ENCODE measurements around the gene USP6NL. TPM values are rescaled to one million over a fixed set of nuclear protein-coding genes. Genes with fewer than 3 reads are reported as not detected.
A peak's percentile ranks its signal among the peaks of the same experiment; 100 is the strongest.

The USP6NL gene
- total RNA-seq, 1 experiment from 2014 or later = 15.2 TPM

GRCh38 chr10:11454958-11455566 lies 156.4 kb downstream of the USP6NL start:
- DNase-seq = peak in 1 of 2 experiments; percentile 52
- no peak overlapping the region for H3K4me3 ChIP-seq
- no peak overlapping the region for H3K27ac ChIP-seq
- no peaks in the 10 kb centered on the region for H3K36me3 ChIP-seq
- no peaks in the 10 kb centered on the region for H3K9me3 ChIP-seq (replicated peaks)
- no peaks in the 10 kb centered on the region for H3K4me1 ChIP-seq
- H3K27me3 ChIP-seq = no peaks in the 10 kb centered on the region

DNA sequence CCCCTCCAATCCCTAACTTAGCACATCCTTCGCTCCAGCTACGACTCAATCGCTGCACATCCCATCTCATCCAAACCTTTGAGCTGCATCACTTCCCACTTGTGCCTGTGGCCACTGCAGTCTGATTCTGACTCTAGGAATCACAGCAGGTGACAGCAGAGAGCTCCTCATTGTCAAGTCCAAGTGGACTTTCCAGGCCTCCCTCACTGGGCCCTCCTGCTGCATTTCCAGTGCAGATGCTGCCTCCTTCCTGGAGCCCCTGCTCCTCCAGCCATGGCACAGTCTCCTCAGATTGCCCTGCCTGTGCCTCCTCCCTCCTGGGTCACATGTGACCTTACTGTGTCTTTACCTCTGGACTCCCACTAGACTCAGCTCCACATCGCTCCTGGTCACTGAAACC lies 157.3 kb downstream of the USP6NL start:
- H3K4me3 ChIP-seq = no peak overlapping the region
- H3K36me3 ChIP-seq = no peaks in the 10 kb centered on the region
- no peaks in the 10 kb centered on the region for H3K4me1 ChIP-seq
- no peaks in the 10 kb centered on the region for H3K9me3 ChIP-seq (replicated peaks)
- H3K27me3 ChIP-seq = no peaks in the 10 kb centered on the region
- DNase-seq = no peak
- no peak overlapping the region for H3K27ac ChIP-seq

DNA sequence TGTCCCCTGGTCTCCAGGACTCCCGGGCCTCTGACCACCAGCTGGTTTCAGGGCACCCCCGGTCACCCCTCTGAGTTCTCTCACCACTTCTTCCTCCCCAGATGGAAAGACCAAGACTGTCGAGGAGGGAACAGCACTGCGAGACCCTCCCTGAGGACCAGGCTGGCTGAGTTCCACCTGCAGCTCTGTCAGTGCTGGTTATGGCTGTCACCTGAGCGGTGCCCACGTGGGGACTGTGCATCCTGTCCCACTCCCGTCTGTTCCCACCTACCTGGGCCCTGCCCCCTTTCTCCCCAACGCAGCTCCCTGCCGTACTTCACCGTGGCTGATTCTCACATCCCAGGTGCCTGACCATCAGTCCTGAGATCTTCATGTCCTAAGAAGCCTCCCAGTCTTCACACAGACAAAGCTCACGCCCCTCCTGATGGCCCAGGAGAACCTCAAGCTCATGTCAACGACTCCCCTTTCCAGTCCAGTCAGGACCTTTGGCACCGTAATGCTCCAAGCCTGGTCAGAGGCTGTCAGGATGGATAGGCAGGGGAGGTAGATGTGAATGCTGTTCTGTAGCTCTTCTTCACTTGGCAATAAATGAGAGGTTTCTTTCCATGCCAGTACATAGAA lies 159.7 kb downstream of the USP6NL start:
- Histone ChIP-seq H3K27ac (no peak overlapping the region), H3K27me3 (no peaks in the 10 kb centered on the region), H3K9me3 (replicated peaks) (no peaks in the 10 kb centered on the region), H3K4me1 (no peaks in the 10 kb centered on the region), H3K4me3 (no peak overlapping the region), H3K36me3 (no peaks in the 10 kb centered on the region)
- no peak for DNase-seq

DNA sequence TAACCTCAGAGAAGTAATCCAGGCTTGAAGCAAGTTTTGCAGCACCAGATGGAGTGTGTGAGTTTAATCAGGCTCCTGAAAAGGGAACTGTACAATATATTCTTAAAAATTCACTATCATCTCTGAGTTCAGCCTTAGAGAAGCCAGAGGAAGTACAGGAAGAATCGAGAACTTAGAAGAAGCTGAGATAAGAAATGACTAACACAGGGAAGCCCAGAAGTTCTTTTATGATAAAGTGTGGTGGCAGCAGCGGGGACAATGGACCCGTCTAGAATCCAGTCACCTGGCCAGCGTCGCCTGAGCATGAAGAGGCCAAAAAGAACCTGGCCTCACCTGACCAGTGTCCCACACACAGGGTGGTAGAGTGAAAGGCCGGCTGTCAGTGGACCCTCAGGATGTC lies 161.0 kb downstream of the USP6NL start:
- H3K9me3 ChIP-seq (replicated peaks) = no peaks in the 10 kb centered on the region
- no peak overlapping the region for H3K27ac ChIP-seq
- no peaks in the 10 kb centered on the region for H3K4me1 ChIP-seq

DNA sequence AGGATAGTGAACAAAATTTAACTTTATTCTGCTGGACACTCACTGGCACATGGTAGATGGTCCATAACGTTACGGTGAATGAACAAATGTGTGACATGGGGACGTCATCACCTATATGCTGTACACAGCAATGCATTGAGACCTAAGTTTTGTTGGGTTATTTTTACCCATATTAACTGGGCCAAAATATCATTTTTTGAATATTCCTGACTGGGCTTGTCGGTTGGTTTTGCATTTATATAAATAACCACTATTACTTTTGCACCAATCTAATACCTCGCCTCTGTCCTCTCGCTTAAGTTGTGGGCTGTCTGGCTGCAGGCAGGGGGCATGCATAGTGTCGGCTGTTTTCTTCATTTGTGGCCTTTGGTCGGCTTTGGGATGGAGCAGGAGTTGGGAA lies 161.7 kb downstream of the USP6NL start:
- Histone ChIP-seq H3K36me3 (no peaks in the 10 kb centered on the region), H3K27me3 (no peaks in the 10 kb centered on the region)
- no peak for DNase-seq

More for the DNA sequence above, 161.0 kb downstream of the USP6NL start:
- Histone ChIP-seq H3K4me3 (no peak overlapping the region), H3K27me3 (no peaks in the 10 kb centered on the region), H3K36me3 (no peaks in the 10 kb centered on the region)
- no peak for DNase-seq

GRCh38 chr10:11448545-11449244 lies 162.8 kb downstream of the USP6NL start:
- DNase-seq = no peak
- Histone ChIP-seq H3K27ac (no peak overlapping the region), H3K4me3 (no peak overlapping the region), H3K27me3 (no peaks in the 10 kb centered on the region), H3K9me3 (replicated peaks) (no peaks in the 10 kb centered on the region), H3K4me1 (no peaks in the 10 kb centered on the region), H3K36me3 (no peaks in the 10 kb centered on the region)

More for the DNA sequence above, 161.7 kb downstream of the USP6NL start:
- Histone ChIP-seq H3K4me1 (no peaks in the 10 kb centered on the region), H3K4me3 (no peak overlapping the region), H3K27ac (no peak overlapping the region), H3K9me3 (replicated peaks) (no peaks in the 10 kb centered on the region)

GRCh38 chr10:11448190-11448544 lies 163.3 kb downstream of the USP6NL start:
- Histone ChIP-seq H3K9me3 (replicated peaks) (no peaks in the 10 kb centered on the region), H3K36me3 (no peaks in the 10 kb centered on the region), H3K4me1 (no peaks in the 10 kb centered on the region), H3K27ac (no peak overlapping the region), H3K4me3 (no peak overlapping the region), H3K27me3 (no peaks in the 10 kb centered on the region)
- peak in 1 of 2 experiments; percentile 36 for DNase-seq

GRCh38 chr10:11447586-11447985 lies 163.9 kb downstream of the USP6NL start:
- Histone ChIP-seq H3K36me3 (no peaks in the 10 kb centered on the region), H3K9me3 (replicated peaks) (no peaks in the 10 kb centered on the region), H3K27ac (no peak overlapping the region), H3K4me1 (no peaks in the 10 kb centered on the region), H3K4me3 (no peak overlapping the region), H3K27me3 (no peaks in the 10 kb centered on the region)
- no peak for DNase-seq

DNA sequence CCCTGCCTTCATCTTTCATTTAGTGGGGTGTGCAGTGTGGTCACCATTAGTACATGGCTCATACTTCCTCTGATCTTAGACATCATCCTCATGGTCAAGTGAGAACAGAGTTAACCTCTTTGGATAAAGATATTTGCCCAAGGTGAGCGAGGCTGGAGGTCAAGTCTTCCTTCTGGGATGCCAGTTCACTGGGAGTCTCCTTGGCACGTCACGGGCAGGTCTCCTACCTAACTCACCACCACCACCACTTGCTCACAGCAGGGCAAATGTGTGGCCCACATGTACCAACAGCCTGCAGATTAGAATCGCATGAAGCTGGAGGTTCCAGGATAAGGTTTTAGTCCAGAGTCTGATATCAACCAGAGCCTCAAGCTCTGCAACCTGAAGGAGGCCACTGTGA lies 164.6 kb downstream of the USP6NL start:
- no peaks in the 10 kb centered on the region for H3K36me3 ChIP-seq
- H3K9me3 ChIP-seq (replicated peaks) = no peaks in the 10 kb centered on the region
- H3K4me3 ChIP-seq = no peak overlapping the region
- H3K27ac ChIP-seq = no peak overlapping the region
- H3K4me1 ChIP-seq = no peaks in the 10 kb centered on the region
- H3K27me3 ChIP-seq = no peaks in the 10 kb centered on the region
- DNase-seq = no peak

DNA sequence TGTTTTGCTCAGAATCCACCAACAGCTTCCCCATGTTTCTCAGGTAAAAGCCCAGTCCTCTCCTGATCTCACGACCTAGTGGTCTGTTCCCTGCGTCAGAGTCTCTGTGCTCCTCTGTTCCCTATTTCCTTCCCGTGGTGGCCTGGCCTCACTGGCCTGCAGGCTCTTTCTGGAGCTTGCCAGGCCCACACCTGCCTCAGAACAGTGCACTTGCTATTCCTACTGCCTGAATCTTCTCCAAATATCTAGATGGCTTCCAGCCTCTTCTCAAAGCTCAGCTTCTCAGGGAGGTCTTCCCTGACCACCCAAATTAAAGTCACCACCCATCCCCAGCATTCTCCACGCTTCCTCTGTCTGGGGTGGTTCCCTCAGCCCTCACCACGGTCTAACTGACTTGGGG lies 165.3 kb downstream of the USP6NL start:
- Histone ChIP-seq H3K9me3 (replicated peaks) (no peaks in the 10 kb centered on the region), H3K27me3 (no peaks in the 10 kb centered on the region), H3K27ac (no peak overlapping the region), H3K4me3 (no peak overlapping the region), H3K4me1 (no peaks in the 10 kb centered on the region), H3K36me3 (no peaks in the 10 kb centered on the region)
- DNase-seq = no peak

DNA sequence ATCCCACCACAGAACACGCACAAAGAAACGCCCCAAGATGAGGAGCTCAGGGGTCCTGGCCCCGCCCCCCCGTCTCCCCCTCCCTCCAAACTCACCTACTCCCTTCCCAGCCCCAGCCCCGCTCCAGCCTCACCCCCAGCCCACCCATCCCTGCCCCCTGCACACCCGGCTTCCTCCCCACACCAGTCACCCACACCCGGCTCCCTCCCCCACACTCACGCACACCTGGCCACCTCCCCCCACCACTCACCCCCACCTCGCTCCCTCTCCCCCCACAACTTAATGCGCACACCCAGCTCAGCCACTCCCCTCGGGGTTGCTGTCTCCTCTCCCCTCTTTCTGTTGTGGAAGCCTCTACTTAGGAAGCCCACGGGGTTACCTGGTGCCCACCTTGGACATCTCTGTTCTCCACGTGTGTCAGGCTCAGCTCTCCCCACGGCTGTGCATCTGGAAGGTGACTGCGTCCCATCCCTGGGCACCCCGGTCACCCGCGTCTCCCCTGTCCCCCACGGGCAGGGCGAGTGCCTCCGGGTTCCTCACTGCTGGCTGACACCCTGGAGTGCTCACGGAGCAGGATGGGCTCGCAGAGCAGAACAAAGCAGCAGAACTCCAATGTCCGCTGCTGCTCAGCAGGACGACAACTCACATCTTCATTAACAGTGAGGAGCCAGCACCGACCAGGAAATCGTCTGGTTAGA lies 166.8 kb downstream of the USP6NL start:
- no peaks in the 10 kb centered on the region for H3K36me3 ChIP-seq
- no peak overlapping the region for H3K4me3 ChIP-seq
- H3K27me3 ChIP-seq = no peaks in the 10 kb centered on the region
- no peaks in the 10 kb centered on the region for H3K4me1 ChIP-seq
- H3K27ac ChIP-seq = no peak overlapping the region
- DNase-seq = no peak
- no peaks in the 10 kb centered on the region for H3K9me3 ChIP-seq (replicated peaks)

- Histone ChIP-seq H3K9me3 (replicated peaks) (no peaks in the 10 kb centered on the region), H3K27ac (no peak overlapping the region), H3K4me3 (no peak overlapping the region), H3K36me3 (no peaks in the 10 kb centered on the region), H3K27me3 (no peaks in the 10 kb centered on the region), H3K4me1 (no peaks in the 10 kb centered on the region)
- no peak for DNase-seq
These were observed 167.3 kb downstream of the USP6NL start for GRCh38 chr10:11444155-11444530.

DNA sequence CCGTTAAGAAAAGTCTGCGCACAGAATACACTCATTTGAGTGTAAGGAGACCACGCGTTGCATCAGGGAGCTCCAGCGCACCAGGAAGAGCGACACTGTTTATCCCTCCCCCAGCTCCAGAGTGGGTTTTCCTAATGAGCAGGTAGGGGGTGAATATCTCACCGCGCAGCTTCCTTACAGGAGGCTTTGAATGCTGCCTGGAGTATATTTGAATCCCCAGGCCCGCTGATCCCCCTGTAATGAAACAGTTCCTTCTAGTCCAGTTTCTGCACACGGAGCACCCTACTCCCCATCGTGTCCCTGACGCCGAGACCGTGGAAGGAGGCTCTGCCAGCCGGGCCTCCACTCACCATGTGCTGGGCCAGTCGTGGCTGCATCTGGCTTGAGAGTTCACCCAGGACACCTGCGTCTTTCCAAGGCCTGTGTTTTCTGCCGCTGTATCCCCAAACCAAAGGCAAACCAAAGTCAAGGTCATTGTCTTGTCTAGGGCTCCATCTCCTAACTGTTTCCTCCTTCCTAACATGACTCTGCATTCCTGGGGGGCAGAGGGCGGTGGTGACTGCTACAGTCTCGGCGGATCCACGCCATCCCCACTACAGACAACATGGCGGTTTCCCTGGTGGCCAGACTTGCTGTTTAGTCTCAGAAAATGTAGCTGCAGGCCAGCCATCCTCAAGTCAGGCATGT lies 167.8 kb downstream of the USP6NL start:
- Histone ChIP-seq H3K4me1 (no peaks in the 10 kb centered on the region), H3K4me3 (no peak overlapping the region), H3K27ac (no peak overlapping the region), H3K27me3 (no peaks in the 10 kb centered on the region), H3K36me3 (no peaks in the 10 kb centered on the region), H3K9me3 (replicated peaks) (no peaks in the 10 kb centered on the region)
- no peak for DNase-seq

GRCh38 chr10:11442001-11442773 lies 169.3 kb downstream of the USP6NL start:
- no peaks in the 10 kb centered on the region for H3K4me1 ChIP-seq
- no peaks in the 10 kb centered on the region for H3K9me3 ChIP-seq (replicated peaks)
- no peak overlapping the region for H3K4me3 ChIP-seq
- no peaks in the 10 kb centered on the region for H3K27me3 ChIP-seq
- H3K27ac ChIP-seq = no peak overlapping the region
- H3K36me3 ChIP-seq = no peaks in the 10 kb centered on the region
- DNase-seq = no peak

Measured in SJCRH30 (cell line).